Head of caudate nucleus (tissue), 42 donors: ENCODE data around the gene GDA.
"Not testable (repeated sequence)": the region's sequence is repeated elsewhere in the genome, so short reads cannot be mapped to it uniquely, and the experiment has no call there.

Experiments
- DNase-seq, 42 donors: peaks; one replicate each; pipeline versions ENCODE4 v3.0.0 to v3.0.0-alpha.2; 2020 to 2021; ENCODE audit warnings: mixed read lengths in 7 of 42
- intact Hi-C: fragments of 100-400 bp; cut with DNase I; formaldehyde crosslinking; loops from one replicate; pipeline ENCODE4 v1.15.0; 2022

The GDA gene

GRCh38 chr9:72262063-72262462, 112.8 kb downstream of the GDA start:
- no peak for DNase-seq
- intact Hi-C loops, result loop anchor here (10.0 kb wide), 1 partner anchor 447 kb away; no protein-coding TSS in a partner anchor

- DNase-seq, result no peak
- intact Hi-C loops, result loop anchor here (10.0 kb wide), 1 partner anchor 449 kb away; no protein-coding TSS in a partner anchor
Measured at GRCh38 chr9:72263572-72263971, 114.3 kb downstream of the GDA start.

- DNase-seq, result no peak
- intact Hi-C loops, result loop anchor here (10.0 kb wide), 1 partner anchor 454 kb away; no protein-coding TSS in a partner anchor
Measured at GRCh38 chr9:72268961-72269360, 119.7 kb downstream of the GDA start.

GRCh38 chr9:72270359-72270758, 121.1 kb downstream of the GDA start:
- DNase-seq, result not testable (repeated sequence)
- intact Hi-C loops, result loop anchor here (5.0 to 10.0 kb wide), 2 partner anchors 484 to 547 kb away; no protein-coding TSS in a partner anchor

- intact Hi-C loops, result loop anchor here (2.0 to 10.0 kb wide), 3 partner anchors 233 to 545 kb away; no protein-coding TSS in a partner anchor
- peak in 33 of 42 donors; percentile 17 to 88 (median 59) for DNase-seq
Measured at GRCh38 chr9:72271613-72272478, 122.6 kb downstream of the GDA start.

- intact Hi-C loops, result loop anchor here (5.0 to 10.0 kb wide), 2 partner anchors 480 to 543 kb away; no protein-coding TSS in a partner anchor
Measured at GRCh38 chr9:72274441-72274840, 125.2 kb downstream of the GDA start.

GRCh38 chr9:72274916-72275315, 125.7 kb downstream of the GDA start:
- intact Hi-C loops, result loop anchor here (5.0 to 10.0 kb wide), 2 partner anchors 480 to 542 kb away; no protein-coding TSS in a partner anchor
- DNase-seq, result no peak

More at GRCh38 chr9:72274441-72274840, 125.2 kb downstream of the GDA start:
- DNase-seq, result no peak

- intact Hi-C loops, result loop anchor here (10.0 kb wide), 1 partner anchor 478 kb away; no protein-coding TSS in a partner anchor
- DNase-seq, result no peak
Measured at GRCh38 chr9:72276429-72276828, 127.2 kb downstream of the GDA start.

- DNase-seq, result no peak
- intact Hi-C loops, result loop anchor here (10.0 kb wide), 1 partner anchor 476 kb away; no protein-coding TSS in a partner anchor
Measured at GRCh38 chr9:72278959-72279358, 129.7 kb downstream of the GDA start.

GRCh38 chr9:72280913-72281500, 131.8 kb downstream of the GDA start:
- intact Hi-C loops, result loop anchor here (5.0 kb wide), 1 partner anchor 541 kb away; no protein-coding TSS in a partner anchor
- DNase-seq, result peak; percentile 59 to 91 (median 82)

GRCh38 chr9:72289401-72289800, 140.2 kb downstream of the GDA start:
- DNase-seq, result no peak
- intact Hi-C loops, result no loop called here

GRCh38 chr9:72290311-72290710, 141.1 kb downstream of the GDA start:
- DNase-seq, result no peak
- intact Hi-C loops, result loop anchor here (5.0 kb wide), 1 partner anchor 302 kb away; no protein-coding TSS in a partner anchor

- not testable (repeated sequence) for DNase-seq
- intact Hi-C loops, result loop anchor here (5.0 kb wide), 1 partner anchor 301 kb away; no protein-coding TSS in a partner anchor
Measured at GRCh38 chr9:72291576-72291975, 142.3 kb downstream of the GDA start.

GRCh38 chr9:72292256-72292682, 143.0 kb downstream of the GDA start:
- intact Hi-C loops, result loop anchor here (5.0 kb wide), 1 partner anchor 300 kb away; no protein-coding TSS in a partner anchor
- peak in 5 of 42 donors; percentile 13 to 48 (median 21) for DNase-seq

GRCh38 chr9:72292874-72293607, 143.8 kb downstream of the GDA start:
- intact Hi-C loops, result loop anchor here (5.0 kb wide), 1 partner anchor 299 kb away; no protein-coding TSS in a partner anchor
- DNase-seq, result peak in 1 of 42 donors; percentile 14

GRCh38 chr9:72294936-72295335, 145.7 kb downstream of the GDA start:
- no peak for DNase-seq
- intact Hi-C loops, result loop anchor here (5.0 kb wide), 2 partner anchors 62 to 297 kb away; no protein-coding TSS in a partner anchor

- DNase-seq, result no peak
- intact Hi-C loops, result loop anchor here (5.0 kb wide), 1 partner anchor 60 kb away; no protein-coding TSS in a partner anchor
Measured at GRCh38 chr9:72297516-72297915, 148.3 kb downstream of the GDA start.

- no peak for DNase-seq
- intact Hi-C loops, result loop anchor here (5.0 kb wide), 1 partner anchor 58 kb away; no protein-coding TSS in a partner anchor
Measured at GRCh38 chr9:72299017-72299603, 149.9 kb downstream of the GDA start.
